Endothelial cell (in vitro differentiated cells): Measurements from ENCODE around the gene PLA2G2C. TPM values are rescaled to one million over a fixed set of nuclear protein-coding genes. Genes with fewer than 3 reads are reported as not detected.
"Not testable (repeated sequence)": the region's sequence is repeated elsewhere in the genome, so short reads cannot be mapped to it uniquely, and the experiment has no call there.

Experiments used
- DNase-seq: peaks from one replicate; pipeline ENCODE4 v3.0.0; 2021; ENCODE audit warnings: low spot score
- H3K27ac Mint-ChIP-seq: one replicate; pipeline ENCODE4 v1.8.0; 2021; ENCODE audit warnings: mixed read lengths, inconsistent platforms; ENCODE audit not compliant: unreplicated experiment
- H3K27me3 Mint-ChIP-seq: one replicate; pipeline ENCODE4 v1.8.0; 2021; ENCODE audit warnings: mild to moderate bottlenecking, moderate library complexity, mixed read lengths, inconsistent platforms; ENCODE audit not compliant: unreplicated experiment
- H3K36me3 Mint-ChIP-seq: one replicate; pipeline ENCODE4 v1.8.0; 2021; ENCODE audit warnings: mild to moderate bottlenecking, low read depth, mixed read lengths, inconsistent platforms; ENCODE audit not compliant: unreplicated experiment
- H3K4me1 Mint-ChIP-seq: one replicate; pipeline ENCODE4 v1.8.0; 2021; ENCODE audit warnings: mild to moderate bottlenecking, mixed read lengths, inconsistent platforms; ENCODE audit not compliant: unreplicated experiment
- H3K4me3 Mint-ChIP-seq: one replicate; pipeline ENCODE4 v1.8.0; 2021; ENCODE audit warnings: mild to moderate bottlenecking, mixed read lengths, inconsistent platforms; ENCODE audit not compliant: unreplicated experiment
- H3K9me3 Mint-ChIP-seq: one replicate; pipeline ENCODE4 v1.8.0; 2021; ENCODE audit warnings: mixed read lengths, inconsistent platforms; ENCODE audit not compliant: unreplicated experiment
- total RNA-seq: library from RNA; stranded (reverse); fragmentation: NEBNext Ultra II Directional; extraction: Animal tissue kit (Norgen Biotek cat#: 25700); gene quantifications from one replicate; pipeline ENCODE4 v1.2.1, GENCODE V29; 2021; ENCODE audit not compliant: unreplicated experiment
- TF ChIP-seq, protein P1 (sequence below): fragments of 200-600 bp; sonication (generic); IDR thresholded peaks from one replicate; pipeline ENCODE4 v1.5.0; 2021; ENCODE audit warnings: antibody characterized with exemption; ENCODE audit not compliant: unreplicated experiment

The PLA2G2C gene
- total RNA-seq, 1 donor from 2014 or later: not detected

DNA sequence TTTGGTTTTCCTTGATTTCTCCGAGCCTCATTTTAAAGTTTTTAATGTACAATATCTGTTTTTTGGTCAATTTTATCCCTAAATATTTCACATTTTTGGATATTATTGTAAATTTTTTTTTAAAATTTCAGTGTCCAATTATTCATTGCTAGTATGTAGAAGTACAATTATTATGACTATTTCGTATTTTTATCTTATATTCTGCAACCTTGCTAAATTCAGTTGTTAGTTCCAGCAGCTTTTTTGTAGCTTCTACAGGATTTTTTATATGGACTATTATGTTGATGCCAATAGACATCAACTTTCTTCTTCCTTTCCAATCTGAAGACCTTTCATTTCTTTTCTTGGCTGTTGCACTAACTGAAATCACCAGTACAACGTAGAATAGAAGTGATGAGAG lies 51.3 kb downstream of the PLA2G2C start:
- H3K36me3 Mint-ChIP-seq: peaks cover 5% of the 10 kb centered on the region
- no peaks in the 10 kb centered on the region for H3K4me1 Mint-ChIP-seq
- H3K9me3 Mint-ChIP-seq: no peaks in the 10 kb centered on the region
- no peak overlapping the region for H3K27ac Mint-ChIP-seq
- no peak for DNase-seq
- no peak overlapping the region for H3K4me3 Mint-ChIP-seq
- TF ChIP-seq, protein P1, sequence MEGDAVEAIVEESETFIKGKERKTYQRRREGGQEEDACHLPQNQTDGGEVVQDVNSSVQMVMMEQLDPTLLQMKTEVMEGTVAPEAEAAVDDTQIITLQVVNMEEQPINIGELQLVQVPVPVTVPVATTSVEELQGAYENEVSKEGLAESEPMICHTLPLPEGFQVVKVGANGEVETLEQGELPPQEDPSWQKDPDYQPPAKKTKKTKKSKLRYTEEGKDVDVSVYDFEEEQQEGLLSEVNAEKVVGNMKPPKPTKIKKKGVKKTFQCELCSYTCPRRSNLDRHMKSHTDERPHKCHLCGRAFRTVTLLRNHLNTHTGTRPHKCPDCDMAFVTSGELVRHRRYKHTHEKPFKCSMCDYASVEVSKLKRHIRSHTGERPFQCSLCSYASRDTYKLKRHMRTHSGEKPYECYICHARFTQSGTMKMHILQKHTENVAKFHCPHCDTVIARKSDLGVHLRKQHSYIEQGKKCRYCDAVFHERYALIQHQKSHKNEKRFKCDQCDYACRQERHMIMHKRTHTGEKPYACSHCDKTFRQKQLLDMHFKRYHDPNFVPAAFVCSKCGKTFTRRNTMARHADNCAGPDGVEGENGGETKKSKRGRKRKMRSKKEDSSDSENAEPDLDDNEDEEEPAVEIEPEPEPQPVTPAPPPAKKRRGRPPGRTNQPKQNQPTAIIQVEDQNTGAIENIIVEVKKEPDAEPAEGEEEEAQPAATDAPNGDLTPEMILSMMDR: no peak
- peaks cover 2% of the 10 kb centered on the region for H3K27me3 Mint-ChIP-seq

DNA sequence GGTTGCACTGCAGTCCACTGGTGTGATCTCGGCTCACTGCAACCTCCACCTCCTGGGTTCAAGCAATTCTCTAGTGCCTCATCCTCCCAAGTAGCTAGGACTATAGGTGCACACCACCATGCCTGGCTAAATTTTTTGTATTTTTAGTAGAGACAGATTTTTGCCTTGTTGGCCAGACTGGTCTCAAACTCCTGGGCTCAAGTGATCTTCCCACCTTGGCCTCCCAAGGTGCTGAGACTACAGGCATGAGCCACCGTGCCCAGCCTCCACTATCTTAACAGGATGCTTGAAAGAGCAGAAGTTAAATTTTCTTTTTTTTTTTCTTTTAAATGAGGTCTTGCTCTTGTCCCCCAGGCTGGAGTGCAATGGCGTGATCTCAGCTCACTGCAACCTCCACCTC lies 55.8 kb downstream of the PLA2G2C start:
- not testable (repeated sequence) for H3K27ac Mint-ChIP-seq, H3K36me3 Mint-ChIP-seq, H3K4me3 Mint-ChIP-seq, DNase-seq, H3K4me1 Mint-ChIP-seq, H3K27me3 Mint-ChIP-seq, H3K9me3 Mint-ChIP-seq

DNA sequence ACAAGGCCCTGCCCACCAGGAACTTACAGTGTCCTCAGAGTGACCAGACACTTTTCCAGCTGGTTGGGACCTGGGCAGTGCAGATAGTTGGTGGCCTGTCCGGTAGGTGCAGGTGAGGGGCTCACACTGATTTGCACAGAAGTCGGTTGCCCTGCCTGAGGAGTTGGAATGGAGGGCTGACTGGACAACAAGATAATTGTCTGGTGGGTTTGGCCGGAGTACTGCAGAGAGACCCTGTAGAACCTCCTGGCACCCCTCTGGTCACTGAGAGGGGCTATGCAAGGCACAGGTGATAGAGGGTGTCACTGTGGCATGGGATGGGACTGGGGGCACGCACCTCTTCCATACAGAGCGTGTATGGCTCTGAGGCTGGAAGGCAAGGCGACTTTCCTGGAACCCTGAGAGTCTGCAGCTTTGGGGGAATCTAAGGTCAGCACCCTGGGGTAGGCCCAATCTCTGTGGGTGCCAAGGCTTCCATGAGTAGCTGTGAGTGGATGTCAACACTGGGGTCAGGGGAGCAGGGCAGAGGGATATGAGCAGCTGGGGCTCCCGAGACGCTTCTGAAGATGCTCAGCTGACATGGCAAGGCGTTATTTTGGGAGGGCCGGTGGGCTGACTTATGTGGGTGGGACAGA lies 59.4 kb downstream of the PLA2G2C start:
- peaks cover 1% of the 10 kb centered on the region for H3K36me3 Mint-ChIP-seq
- H3K4me3 Mint-ChIP-seq: no peak overlapping the region
- H3K4me1 Mint-ChIP-seq: no peaks in the 10 kb centered on the region
- H3K27me3 Mint-ChIP-seq: peaks cover 5% of the 10 kb centered on the region
- no peaks in the 10 kb centered on the region for H3K9me3 Mint-ChIP-seq
- no peak for DNase-seq
- no peak overlapping the region for H3K27ac Mint-ChIP-seq
- TF ChIP-seq, protein P1: no peak

DNA sequence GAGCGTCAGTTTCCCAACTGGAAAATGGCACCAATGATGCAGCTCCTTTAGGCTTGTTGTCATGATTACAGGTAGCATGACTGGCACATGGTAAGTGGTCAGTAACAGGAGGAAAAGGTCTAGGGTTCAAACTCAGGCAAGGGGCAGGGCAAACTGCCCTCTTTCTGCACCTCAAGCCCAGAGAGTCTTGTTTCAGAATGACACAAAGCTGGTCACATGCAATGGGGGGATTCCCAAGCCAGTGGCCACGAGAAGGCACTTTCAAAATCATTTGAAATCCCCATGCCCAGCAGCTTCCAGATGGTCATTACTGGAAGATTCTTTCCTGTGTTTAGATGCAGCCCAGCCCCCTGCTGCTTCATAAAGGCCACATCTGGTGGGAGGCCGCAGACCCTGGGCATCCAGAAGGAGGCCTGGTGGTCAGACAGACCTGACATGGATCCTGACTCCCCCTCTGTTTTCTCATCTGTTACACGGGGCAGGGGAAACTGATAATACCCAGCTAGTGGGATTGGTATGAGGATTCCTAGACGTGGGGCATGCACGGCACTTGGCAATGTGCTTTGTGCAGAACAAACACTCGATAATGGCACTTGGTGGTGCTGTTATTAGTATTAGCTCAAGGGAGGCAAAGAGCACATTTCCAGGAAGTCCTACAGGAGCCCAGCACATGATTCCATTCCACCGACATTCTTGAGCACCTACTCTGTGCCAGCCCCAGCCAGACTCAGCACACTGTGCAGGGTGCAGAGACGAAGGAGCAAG lies 60.1 kb downstream of the PLA2G2C start:
- Mint-ChIP-seq H3K4me1 (no peaks in the 10 kb centered on the region), H3K4me3 (no peak overlapping the region)

DNA sequence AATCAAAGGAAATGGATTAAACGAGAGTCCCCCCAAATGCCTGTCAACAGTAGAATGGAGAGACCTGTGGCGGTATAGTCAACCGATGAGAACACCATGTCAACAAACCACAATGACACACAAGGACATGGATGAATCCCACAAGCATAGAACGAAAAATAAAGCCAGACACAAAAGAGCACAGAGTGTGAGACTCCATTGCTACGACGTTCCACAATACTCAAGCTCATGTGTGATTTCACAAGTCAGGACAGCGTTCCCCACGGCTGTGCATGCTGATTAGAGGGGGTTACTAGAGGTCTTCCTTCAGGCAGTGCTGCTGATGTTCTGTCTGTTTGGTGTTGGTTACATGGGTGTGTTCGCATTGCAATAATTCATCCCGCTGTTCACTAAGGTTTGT lies 61.2 kb downstream of the PLA2G2C start:
- Mint-ChIP-seq H3K9me3 (no peaks in the 10 kb centered on the region), H3K4me1 (no peaks in the 10 kb centered on the region), H3K4me3 (no peak overlapping the region), H3K27ac (no peak overlapping the region), H3K36me3 (no peaks in the 10 kb centered on the region), H3K27me3 (peaks cover 5% of the 10 kb centered on the region)
- TF ChIP-seq, protein P1: no peak
- DNase-seq: no peak

More for the DNA sequence above, 60.1 kb downstream of the PLA2G2C start:
- H3K9me3 Mint-ChIP-seq: no peaks in the 10 kb centered on the region
- no peaks in the 10 kb centered on the region for H3K36me3 Mint-ChIP-seq
- TF ChIP-seq, protein P1: no peak
- no peak for DNase-seq
- peaks cover 5% of the 10 kb centered on the region for H3K27me3 Mint-ChIP-seq
- H3K27ac Mint-ChIP-seq: no peak overlapping the region
